Measurements from ENCODE around the gene CYP21A2.
"Not testable (repeated sequence)": the region's sequence is repeated elsewhere in the genome, so short reads cannot be mapped to it uniquely, and the experiment has no call there.

The CYP21A2 gene

DNA sequence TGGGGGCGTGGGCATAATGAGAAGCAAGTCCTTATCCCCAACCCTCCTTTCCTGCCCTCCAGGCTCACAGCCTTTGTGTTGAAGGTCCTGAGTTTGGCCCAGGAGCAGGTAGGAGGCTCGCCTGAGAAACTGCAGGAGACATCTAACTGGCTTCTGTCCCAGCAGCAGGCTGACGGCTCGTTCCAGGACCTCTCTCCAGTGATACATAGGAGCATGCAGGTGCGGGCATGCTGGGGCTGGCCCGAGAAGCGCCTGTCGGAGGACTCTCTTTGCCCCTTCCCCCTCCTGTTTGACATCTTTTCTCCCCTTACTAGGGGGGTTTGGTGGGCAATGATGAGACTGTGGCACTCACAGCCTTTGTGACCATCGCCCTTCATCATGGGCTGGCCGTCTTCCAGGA lies 9.6 kb upstream of the CYP21A2 start:
- H3K4me3 ChIP-seq (ENCODE audit: low read length); DNase-seq (ENCODE audit: low read depth): not testable (repeated sequence)

DNA sequence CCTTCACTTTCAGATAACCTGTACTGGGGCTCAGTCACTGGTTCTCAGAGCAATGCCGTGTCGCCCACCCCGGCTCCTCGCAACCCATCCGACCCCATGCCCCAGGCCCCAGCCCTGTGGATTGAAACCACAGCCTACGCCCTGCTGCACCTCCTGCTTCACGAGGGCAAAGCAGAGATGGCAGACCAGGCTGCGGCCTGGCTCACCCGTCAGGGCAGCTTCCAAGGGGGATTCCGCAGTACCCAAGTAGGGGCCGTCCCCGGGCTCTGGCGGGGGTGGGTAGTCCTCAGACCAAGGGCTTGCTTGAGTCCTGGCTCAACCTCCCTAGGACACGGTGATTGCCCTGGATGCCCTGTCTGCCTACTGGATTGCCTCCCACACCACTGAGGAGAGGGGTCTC lies 8.7 kb upstream of the CYP21A2 start:
- not testable (repeated sequence) for H3K4me3 ChIP-seq (ENCODE audit: low read length); DNase-seq (ENCODE audit: low read depth)

DNA sequence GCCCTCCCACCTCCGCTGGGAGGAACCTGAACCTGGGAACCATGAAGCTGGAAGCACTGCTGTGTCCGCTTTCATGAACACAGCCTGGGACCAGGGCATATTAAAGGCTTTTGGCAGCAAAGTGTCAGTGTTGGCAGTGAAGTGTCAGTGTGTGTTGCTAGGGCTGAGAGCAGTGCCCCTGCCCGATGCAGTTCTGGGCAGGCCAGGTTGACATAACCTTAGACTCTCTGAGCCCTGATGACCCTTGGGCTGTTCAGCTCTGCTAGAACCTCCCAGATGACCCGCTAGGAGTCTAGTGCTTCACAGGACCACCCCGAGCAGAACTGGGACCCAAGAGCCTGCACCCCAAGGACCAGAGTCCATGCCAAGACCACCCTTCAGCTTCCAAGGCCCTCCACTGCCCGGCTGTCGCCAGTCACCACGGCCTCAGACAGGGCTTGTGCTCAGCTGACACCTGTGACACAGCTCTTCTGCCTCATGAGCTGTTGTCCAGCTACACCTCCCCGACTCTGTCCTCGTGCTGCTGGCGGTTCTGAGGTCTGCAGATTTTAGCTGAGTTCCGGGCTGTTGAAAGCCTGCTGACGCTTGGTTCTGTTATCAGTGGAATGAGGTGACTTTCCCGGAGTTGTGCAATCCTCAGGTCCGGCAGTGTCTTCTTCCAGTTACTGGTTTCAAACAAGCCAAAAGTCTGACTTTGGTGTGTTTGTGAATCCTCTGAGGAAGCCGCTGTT lies 2.8 kb upstream of the CYP21A2 start:
- not testable (repeated sequence) for H3K4me3 ChIP-seq (ENCODE audit: low read length); DNase-seq (ENCODE audit: low read depth)

DNA sequence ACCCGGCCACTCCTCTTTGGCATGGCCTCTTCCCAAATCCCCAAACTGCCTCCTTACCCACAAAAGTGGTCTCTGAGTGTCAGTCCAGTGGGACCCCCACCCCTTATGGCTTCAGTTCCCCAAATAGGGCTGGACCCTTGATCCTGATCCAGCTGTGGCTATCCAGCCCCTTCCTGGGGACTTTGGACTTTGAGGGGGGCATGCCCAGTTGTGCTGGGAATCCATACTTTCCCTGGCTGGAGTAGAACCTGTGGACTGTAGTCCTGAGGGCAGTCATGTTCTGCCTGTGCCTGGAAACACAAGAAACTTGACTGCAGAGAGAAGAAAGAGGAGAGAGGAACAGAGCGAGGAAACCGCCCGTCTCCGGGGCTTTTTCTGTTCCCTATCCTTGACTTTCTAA lies 1.1 kb upstream of the CYP21A2 start:
- H3K4me3 ChIP-seq (ENCODE audit: low read length); DNase-seq (ENCODE audit: low read depth): not testable (repeated sequence)

DNA sequence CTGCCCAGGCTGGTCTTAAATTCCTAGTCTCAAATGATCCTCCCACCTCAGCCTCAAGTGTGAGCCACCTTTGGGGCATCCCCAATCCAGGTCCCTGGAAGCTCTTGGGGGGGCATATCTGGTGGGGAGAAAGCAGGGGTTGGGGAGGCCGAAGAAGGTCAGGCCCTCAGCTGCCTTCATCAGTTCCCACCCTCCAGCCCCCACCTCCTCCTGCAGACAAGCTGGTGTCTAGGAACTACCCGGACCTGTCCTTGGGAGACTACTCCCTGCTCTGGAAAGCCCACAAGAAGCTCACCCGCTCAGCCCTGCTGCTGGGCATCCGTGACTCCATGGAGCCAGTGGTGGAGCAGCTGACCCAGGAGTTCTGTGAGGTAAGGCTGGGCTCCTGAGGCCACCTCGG lies 663 bp downstream of the CYP21A2 start:
- H3K4me3 ChIP-seq (ENCODE audit: low read length); DNase-seq (ENCODE audit: low read depth): not testable (repeated sequence)

DNA sequence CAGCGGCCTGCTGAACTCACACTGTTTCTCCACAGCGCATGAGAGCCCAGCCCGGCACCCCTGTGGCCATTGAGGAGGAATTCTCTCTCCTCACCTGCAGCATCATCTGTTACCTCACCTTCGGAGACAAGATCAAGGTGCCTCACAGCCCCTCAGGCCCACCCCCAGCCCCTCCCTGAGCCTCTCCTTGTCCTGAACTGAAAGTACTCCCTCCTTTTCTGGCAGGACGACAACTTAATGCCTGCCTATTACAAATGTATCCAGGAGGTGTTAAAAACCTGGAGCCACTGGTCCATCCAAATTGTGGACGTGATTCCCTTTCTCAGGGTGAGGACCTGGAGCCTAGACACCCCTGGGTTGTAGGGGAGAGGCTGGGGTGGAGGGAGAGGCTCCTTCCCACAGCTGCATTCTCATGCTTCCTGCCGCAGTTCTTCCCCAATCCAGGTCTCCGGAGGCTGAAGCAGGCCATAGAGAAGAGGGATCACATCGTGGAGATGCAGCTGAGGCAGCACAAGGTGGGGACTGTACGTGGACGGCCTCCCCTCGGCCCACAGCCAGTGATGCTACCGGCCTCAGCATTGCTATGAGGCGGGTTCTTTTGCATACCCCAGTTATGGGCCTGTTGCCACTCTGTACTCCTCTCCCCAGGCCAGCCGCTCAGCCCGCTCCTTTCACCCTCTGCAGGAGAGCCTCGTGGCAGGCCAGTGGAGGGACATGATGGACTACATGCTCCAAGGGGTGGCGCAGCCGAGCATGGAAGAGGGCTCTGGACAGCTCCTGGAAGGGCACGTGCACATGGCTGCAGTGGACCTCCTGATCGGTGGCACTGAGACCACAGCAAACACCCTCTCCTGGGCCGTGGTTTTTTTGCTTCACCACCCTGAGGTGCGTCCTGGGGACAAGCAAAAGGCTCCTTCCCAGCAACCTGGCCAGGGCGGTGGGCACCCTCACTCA lies 1.4 kb downstream of the CYP21A2 start:
- not testable (repeated sequence) for H3K4me3 ChIP-seq (ENCODE audit: low read length); DNase-seq (ENCODE audit: low read depth)

DNA sequence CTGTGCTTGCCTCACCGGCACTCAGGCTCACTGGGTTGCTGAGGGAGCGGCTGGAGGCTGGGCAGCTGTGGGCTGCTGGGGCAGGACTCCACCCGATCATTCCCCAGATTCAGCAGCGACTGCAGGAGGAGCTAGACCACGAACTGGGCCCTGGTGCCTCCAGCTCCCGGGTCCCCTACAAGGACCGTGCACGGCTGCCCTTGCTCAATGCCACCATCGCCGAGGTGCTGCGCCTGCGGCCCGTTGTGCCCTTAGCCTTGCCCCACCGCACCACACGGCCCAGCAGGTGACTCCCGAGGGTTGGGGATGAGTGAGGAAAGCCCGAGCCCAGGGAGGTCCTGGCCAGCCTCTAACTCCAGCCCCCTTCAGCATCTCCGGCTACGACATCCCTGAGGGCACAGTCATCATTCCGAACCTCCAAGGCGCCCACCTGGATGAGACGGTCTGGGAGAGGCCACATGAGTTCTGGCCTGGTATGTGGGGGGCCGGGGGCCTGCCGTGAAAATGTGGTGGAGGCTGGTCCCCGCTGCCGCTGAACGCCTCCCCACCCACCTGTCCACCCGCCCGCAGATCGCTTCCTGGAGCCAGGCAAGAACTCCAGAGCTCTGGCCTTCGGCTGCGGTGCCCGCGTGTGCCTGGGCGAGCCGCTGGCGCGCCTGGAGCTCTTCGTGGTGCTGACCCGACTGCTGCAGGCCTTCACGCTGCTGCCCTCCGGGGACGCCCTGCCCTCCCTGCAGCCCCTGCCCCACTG lies 2.3 kb downstream of the CYP21A2 start:
- not testable (repeated sequence) for H3K4me3 ChIP-seq (ENCODE audit: low read length); DNase-seq (ENCODE audit: low read depth)

DNA sequence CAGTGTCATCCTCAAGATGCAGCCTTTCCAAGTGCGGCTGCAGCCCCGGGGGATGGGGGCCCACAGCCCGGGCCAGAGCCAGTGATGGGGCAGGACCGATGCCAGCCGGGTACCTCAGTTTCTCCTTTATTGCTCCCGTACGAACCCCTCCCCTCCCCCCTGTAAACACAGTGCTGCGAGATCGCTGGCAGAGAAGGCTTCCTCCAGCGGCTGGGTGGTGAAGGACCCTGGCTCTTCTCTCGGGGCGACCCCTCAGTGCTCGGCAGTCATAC lies 2.8 kb downstream of the CYP21A2 start:
- H3K4me3 ChIP-seq (ENCODE audit: low read length); DNase-seq (ENCODE audit: low read depth): not testable (repeated sequence)

DNA sequence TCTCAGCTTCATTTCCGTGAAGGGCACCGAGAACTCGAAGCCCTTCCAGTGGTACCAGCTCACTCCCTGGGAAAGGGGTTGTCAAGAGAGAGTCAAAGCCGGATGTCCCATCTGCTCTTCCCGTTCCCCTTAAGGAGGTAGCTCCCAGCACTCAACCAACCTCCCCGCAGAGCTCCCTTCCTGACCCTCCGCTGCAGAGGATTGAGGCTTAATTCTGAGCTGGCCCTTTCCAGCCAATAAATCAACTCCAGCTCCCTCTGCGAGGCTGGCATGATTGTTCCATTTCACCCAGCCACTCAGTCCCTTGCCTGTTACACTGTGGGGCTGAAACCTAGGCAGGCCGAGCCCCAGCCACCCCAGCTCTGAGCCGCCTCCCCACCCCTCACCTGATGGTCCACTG lies 3.2 kb downstream of the CYP21A2 start:
- DNase-seq (ENCODE audit: low read depth); H3K4me3 ChIP-seq (ENCODE audit: low read length): not testable (repeated sequence)

DNA sequence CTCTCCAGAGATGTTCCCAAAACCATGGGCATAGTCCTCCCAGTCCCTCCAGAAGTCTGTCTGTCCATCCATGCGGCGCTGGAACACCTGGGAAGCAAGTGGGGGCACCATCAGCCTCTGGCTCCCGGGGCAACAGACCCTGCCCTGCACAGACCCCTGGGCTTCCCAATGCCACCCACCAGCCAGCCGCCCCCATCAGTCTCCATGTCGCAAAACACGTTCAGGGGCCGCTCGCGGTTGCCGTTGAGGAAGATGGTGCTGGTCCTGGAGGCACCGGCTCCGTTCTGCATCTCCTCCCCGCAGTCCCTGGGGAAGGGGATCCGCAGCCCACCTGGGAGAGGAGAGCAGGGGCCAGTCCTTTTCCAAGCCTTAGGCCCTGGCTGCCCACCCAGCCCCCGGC lies 4.1 kb downstream of the CYP21A2 start:
- DNase-seq (ENCODE audit: low read depth); H3K4me3 ChIP-seq (ENCODE audit: low read length): not testable (repeated sequence)

DNA sequence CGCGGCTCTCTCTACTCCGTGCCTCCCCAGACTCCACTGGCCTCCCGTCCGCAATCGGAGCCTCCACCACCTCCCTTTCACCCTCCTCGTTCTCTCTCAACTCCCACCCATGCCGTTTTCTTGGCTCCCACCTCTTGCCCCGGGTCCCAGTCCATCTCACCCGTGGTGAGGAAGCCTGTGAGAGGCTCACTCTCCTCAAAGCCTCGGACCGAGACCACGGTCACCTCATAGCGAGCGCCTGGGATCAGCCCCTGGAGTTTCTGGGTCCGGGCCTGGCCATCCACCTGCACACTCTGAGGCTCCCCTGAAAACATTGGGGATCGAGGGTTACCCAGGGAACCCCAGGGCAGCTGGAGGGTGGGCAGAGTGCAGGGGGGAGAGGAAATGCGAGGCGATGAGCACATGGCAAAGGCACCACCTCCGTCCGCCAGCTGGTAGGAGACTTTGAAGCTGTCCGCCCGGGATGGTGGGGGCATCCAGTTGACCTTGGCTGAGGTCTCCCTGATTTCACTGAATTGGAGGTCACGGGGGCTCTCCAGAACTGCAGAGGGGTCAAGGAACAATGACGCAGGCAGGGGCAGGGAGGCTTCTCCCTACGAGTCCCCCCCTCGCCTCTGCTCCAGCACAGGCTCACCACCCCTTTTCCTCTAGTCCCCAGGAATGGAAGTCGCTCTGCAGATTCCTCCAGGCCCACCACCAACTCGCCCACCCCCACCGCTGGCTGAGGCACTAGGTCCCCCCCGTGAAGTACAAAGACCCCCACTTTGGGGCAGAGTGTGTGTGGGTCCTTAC lies 5.6 kb downstream of the CYP21A2 start:
- not testable (repeated sequence) for DNase-seq (ENCODE audit: low read depth); H3K4me3 ChIP-seq (ENCODE audit: low read length)

DNA sequence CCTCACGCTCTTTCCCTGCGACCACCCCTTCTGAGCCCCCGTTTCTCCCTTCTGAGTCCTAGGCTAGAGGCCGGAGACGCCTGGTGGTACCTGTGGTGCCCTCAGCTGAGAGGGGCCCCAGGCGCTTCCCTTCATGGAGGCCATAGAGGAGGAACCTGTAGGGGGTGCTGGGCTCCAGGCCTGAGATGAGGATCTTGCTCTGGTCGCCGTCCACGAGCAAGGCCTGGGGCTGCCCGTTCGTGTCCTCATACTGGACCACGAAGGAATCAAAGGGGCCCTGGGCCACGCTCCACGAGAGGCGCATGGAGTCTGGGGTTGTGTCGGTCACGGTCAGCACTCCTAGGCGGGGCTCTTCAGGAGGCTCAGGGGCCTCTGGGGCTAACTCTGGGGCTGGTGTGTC lies 6.7 kb downstream of the CYP21A2 start:
- H3K4me3 ChIP-seq (ENCODE audit: low read length); DNase-seq (ENCODE audit: low read depth): not testable (repeated sequence)

DNA sequence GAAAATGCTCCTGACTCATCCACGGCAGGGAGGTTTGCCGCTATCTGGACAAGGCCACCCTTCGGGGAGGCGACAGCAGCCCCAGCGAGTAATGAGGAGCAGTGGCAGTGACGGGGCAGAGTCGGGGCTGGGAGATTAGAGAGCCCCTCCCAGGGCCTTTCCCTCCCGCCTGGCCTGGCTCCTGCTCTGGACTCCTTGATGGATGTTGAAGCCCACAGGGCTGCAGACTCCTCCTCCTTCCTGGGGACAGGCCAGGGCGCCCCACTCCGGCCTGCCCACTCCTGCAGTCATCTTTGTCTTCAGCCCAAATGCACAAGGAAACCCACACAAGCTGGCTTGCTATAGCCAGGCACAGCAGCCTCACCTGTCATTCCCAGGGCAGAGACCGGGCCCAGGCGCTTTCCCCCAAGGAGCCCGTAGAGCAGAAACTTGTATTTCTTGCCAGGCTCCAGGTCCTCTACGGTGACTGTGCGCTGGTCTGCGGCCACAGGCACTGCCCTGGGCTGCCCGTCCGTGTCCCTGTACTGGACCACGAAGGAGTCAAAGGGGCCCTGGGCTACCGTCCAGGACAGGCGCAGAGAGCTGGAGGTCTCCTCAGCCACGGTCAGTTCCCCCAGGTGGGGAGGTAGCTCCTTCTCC lies 7.7 kb downstream of the CYP21A2 start:
- TF ChIP-seq, protein P1, sequence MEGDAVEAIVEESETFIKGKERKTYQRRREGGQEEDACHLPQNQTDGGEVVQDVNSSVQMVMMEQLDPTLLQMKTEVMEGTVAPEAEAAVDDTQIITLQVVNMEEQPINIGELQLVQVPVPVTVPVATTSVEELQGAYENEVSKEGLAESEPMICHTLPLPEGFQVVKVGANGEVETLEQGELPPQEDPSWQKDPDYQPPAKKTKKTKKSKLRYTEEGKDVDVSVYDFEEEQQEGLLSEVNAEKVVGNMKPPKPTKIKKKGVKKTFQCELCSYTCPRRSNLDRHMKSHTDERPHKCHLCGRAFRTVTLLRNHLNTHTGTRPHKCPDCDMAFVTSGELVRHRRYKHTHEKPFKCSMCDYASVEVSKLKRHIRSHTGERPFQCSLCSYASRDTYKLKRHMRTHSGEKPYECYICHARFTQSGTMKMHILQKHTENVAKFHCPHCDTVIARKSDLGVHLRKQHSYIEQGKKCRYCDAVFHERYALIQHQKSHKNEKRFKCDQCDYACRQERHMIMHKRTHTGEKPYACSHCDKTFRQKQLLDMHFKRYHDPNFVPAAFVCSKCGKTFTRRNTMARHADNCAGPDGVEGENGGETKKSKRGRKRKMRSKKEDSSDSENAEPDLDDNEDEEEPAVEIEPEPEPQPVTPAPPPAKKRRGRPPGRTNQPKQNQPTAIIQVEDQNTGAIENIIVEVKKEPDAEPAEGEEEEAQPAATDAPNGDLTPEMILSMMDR (conservative IDR thresholded peaks at IDR 0.05; ENCODE audit: low read depth, low read length), result no peak

More for the DNA sequence above, 7.7 kb downstream of the CYP21A2 start:
- no peak for DNase-seq (ENCODE audit: low read depth)
- H3K4me3 ChIP-seq (ENCODE audit: low read length), result no peak overlapping the region

All from retinal pigment epithelial cell (primary cell).